H1 (cell line): Measurements from ENCODE around the gene GCK. TPM values are rescaled to one million over a fixed set of nuclear protein-coding genes. Genes with fewer than 3 reads are reported as not detected.
A peak's percentile ranks its signal among the peaks of the same experiment; 100 is the strongest.

Experiments used
- ASH2L ChIP-seq: fragments of 200-600, 300-600 bp; sonication (generic); IDR thresholded peaks from one replicate; pipeline ENCODE4 v1.7.1; 2017; ENCODE audit warnings: low read length
- PHF8 ChIP-seq: fragments of 200-600 bp; sonication (generic); conservative IDR thresholded peaks from 2 replicates; pipeline ENCODE4 v1.7.1; 2012; ENCODE audit warnings: low read depth, mild to moderate bottlenecking, inconsistent platforms, low read length, moderate library complexity
- SP4 ChIP-seq: IDR thresholded peaks from 2 replicates; pipeline ENCODE4 v1.6.1; 2012; ENCODE audit warnings: low read length, inconsistent platforms
- polyA plus RNA-seq, 7 experiments: library from polyadenylated mRNA; depleted of rRNA in 3 of 7; stranded (reverse) in 5 of 7; unstranded in 2 of 7; fragments of >200 nt in 5 of 7; fragments of 200-250 nt in 2 of 7; gene quantifications; 1 replicate in 5 of 7; 2 replicates in 1 of 7; 4 replicates in 1 of 7; pipeline versions ENCODE4 v1.2.1 to v1.2.3, GENCODE V29; 2011 to 2013; ENCODE audit warnings: missing spikeins in 2 of 7, mixed read lengths in 2 of 7
- total RNA-seq: library from RNA; stranded (reverse); fragmentation: NEBNext Ultra II Directional; extraction: Animal tissue kit (Norgen Biotek cat#: 25700); gene quantifications from 2 replicates; pipeline ENCODE4 v1.2.1, GENCODE V29; 2021
- TF ChIP-seq, protein P1 (sequence below), 3 experiments: IDR thresholded peaks; 1 replicate in 2 of 3; 2 replicates in 1 of 3; pipeline versions ENCODE4 v1.5.1 to v1.6.1; 2011; ENCODE audit warnings: low read length in 3 of 3, mild to moderate bottlenecking in 3 of 3, inconsistent platforms in 2 of 3, low read depth in 1 of 3, moderate library complexity in 1 of 3; ENCODE audit not compliant: insufficient read depth in 1 of 3; ENCODE audit errors: control extremely low read depth in 1 of 3

The GCK gene
- total and polyA plus RNA-seq, 2 of the 8 experiments (the other 6 are each of a cell fraction or from before 2014, with no cell fraction given), result 2.4 to 4.9 TPM

DNA sequence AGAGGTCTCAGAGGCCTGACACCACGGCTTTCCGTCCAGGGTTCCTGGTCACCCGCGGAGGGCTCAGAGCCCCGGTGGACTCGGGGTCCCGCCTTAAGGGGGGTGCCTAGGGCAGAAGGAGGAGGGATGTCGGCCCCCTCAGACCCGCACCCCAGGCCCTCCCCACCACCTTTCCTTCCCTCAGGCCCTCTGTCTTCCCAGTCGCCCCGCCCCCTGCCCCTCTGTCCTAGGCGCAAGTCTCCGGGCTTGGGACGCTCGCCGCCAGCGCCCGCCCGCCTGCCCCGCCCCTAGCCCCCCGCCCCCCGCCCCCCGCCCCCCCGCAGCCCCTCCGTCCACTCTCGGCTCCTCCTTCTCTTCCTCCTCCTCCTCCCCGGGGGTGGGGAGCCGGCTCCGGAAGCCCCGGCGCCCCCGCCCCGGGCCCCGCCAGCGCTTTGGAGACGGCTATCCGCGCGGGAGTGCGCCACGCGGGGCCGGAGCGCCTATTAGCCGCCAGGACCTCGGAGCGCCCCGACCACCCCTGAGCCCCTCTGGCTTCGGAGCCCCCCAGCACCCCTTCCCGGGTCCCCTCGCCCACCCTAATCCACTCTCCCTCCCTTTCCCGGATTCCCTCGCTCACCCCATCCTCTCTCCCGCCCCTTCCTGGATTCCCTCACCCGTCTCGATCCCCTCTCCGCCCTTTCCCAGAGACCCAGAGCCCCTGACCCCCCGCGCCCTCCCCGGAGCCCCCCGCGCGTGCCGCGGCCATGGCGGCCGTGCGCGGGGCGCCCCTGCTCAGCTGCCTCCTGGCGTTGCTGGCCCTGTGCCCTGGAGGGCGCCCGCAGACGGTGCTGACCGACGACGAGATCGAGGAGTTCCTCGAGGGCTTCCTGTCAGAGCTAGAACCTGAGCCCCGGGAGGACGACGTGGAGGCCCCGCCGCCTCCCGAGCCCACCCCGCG is 85.0 kb downstream of the GCK start, which contains the start of gene AEBP1 (continued):
- TF ChIP-seq PHF8 (0 out of 2 replicates have a peak, but pooled peaks have one; percentile 24), SP4 (no peak), ASH2L (peak; percentile 85)
- TF ChIP-seq, protein P1, sequence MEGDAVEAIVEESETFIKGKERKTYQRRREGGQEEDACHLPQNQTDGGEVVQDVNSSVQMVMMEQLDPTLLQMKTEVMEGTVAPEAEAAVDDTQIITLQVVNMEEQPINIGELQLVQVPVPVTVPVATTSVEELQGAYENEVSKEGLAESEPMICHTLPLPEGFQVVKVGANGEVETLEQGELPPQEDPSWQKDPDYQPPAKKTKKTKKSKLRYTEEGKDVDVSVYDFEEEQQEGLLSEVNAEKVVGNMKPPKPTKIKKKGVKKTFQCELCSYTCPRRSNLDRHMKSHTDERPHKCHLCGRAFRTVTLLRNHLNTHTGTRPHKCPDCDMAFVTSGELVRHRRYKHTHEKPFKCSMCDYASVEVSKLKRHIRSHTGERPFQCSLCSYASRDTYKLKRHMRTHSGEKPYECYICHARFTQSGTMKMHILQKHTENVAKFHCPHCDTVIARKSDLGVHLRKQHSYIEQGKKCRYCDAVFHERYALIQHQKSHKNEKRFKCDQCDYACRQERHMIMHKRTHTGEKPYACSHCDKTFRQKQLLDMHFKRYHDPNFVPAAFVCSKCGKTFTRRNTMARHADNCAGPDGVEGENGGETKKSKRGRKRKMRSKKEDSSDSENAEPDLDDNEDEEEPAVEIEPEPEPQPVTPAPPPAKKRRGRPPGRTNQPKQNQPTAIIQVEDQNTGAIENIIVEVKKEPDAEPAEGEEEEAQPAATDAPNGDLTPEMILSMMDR (IDR thresholded peaks at IDR 0.05; ENCODE audit: control extremely low read depth in 1 of 3, insufficient read depth in 1 of 3, low read depth in 1 of 3, low read length in 3 of 3), result peak in 2 of 3 experiments; percentile 13 to 19; a peak in 2 of 4 replicates
